Stimulated activated CD8-positive, alpha-beta memory T cell treated with anti-CD3 and anti-CD28 coated beads, Interleukin-15, amount 100 ng/mL, for 1 hour (primary cell): ENCODE data around the gene DPF3.

Source experiments
- DNase-seq: peaks from one replicate; pipeline ENCODE4 v3.0.0-alpha.2; 2020; ENCODE audit warnings: low read depth

The DPF3 gene

DNA sequence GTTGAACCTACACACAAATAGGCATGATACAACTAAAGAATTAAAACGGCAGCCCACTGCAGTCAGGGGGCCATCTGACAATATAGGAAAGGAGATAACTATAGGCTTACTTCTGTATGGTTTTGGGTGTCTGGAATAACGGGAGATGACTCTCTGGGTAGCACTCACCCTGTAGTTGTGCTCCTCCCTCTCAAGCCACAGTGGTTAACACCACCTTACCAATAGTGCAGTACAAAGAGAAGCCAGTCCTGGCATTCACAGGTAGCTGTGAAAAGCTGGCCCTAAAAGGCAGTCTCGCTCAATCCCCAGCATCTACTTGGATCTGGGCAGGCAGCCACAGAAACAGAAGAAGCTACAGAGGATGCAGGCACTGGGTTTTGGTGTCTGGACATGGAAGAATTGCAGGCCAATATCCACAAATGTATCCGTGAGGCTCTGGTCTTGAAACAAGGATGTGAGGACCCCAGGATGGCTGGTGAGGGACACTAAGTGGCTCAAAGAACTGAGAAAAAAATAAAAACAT lies 93.0 kb downstream of the DPF3 start:
- DNase-seq, result no peak

DNA sequence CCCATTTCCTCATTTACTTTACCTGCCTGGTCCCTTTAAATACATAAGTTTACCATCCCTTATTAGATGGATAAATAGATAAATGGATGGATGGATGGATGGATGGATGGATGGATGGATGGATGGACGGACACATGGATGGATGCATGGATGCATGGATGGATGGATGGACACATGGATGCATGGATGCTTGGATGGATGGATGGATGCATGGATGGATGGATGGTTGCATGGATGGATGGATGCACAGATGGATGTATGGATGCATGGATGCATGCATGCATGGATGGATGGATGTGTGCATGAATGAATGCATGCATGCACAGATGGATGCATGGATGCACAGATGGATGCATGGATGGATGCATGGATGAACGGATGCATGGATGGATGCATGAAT lies 93.6 kb downstream of the DPF3 start:
- no peak for DNase-seq

DNA sequence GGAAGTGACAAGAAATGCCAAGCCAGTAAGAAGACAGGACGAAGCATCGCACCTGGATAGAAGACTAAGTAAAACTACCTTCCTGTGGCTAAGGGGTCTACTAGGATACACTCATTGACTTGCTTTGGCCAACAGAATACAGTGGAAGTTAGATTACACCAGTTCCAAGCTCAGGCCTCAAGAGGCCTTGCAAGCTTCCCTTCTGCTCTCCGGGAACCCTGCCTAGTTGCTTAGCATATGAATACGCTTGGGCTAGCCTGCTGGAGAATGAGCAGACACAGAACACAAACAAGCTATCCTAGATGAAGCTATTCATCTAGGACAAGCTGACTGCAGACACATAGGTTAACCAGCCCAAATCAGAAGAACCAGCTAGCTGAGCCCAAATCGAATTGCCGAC lies 97.0 kb downstream of the DPF3 start:
- DNase-seq, result no peak

DNA sequence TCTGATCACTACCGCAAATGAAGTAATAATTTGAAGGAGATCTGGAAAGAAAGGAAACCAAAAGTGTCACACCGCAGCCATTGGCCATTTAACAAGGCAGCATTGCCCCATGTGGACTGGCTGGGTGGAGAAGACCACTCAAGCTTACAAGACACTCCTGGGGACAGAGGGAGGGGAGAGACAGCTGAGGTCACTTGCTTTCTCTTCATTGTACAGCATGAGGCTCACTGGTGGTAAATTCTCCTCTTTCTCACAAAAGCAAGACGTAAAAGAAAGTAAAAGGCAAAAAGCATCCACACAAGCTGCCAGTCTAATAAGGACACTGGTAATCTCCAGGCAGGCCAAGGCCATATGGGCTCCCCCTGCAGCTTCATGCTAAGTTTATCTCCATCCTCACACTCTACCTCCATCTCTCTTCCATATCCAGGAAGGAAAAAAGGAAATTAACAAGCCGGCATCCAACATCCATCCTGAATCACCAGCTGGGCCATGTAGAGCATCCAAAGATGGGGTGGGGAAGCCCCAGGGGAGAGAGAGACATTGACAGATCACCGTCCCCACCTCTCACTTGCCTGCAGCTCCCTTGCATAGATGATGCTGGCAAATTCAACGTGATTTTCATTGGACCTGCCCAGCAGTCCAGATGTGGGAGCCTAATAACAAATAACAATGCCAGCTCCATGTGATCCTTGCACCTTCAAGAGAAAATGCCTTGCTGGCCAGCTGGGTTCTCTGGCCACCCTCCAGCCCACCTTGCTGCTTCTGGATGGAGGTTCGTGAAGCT lies 100.6 kb downstream of the DPF3 start:
- no peak for DNase-seq

DNA sequence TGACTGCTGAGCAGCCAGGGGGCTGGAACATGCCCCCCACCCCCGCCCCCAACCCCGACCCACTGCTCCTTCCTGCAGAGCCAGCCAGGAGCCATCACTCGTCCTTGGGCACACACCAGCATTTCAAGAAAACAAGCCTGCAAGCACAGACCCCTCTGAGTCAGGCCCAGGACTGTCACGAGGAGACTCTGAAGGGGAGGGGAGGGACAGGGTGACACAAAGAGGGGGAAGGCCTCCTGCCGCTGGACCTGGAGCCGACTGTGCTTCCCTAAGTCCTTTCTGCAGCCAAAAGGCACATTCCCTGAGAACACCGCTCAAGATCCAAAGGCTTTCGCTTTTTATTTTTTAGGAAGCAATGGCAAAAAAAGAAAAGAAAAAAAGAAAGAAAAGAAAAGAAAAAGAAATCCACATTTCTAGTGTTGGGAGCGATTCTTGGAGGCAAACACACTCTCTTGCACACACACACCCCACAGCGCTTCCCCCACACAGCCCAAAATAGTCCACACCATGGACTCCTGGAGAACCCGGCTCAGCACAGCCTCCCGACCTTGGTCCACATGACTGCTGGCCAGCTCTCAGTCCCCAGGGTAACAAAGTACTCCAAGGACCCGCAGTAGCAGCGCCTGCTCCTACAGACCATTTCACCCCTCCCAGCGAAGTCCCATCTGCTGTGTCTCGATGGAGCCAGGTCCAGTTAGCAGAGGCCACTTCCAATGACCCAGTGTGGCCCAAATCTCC lies 101.7 kb downstream of the DPF3 start:
- no peak for DNase-seq

DNA sequence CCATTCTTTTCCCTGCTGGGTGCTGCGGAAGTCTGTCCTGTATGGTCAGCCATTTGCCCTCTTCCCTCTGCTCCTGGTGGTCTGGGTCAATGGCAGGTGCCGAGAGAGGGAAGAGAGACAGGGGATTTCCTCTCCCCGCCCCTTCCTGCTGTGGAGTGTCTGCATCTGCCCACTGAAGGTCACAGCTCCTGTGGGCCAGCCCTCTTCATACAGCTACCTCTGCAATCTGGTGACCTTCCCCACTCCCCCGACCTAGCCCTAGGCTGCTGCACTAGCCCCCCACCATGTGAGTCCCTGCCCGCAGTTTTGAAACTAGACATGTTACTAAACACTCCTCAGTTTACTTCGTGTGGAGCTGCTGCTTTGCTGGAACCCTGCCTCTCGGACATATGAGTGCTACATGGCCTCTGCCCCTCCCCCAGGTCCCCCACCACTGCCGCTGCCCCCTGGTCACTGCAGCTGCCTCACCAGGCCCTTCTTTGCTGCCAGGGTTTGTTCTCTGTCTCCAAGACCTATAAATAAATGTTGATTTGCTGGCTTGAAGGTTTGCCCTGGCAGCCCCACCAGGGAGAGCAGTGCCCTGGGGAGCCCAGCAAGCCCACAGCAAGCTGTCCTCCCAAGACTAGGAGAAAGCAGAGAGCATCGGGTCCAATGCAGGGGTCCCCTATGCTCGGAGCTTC lies 102.9 kb downstream of the DPF3 start:
- DNase-seq, result no peak

DNA sequence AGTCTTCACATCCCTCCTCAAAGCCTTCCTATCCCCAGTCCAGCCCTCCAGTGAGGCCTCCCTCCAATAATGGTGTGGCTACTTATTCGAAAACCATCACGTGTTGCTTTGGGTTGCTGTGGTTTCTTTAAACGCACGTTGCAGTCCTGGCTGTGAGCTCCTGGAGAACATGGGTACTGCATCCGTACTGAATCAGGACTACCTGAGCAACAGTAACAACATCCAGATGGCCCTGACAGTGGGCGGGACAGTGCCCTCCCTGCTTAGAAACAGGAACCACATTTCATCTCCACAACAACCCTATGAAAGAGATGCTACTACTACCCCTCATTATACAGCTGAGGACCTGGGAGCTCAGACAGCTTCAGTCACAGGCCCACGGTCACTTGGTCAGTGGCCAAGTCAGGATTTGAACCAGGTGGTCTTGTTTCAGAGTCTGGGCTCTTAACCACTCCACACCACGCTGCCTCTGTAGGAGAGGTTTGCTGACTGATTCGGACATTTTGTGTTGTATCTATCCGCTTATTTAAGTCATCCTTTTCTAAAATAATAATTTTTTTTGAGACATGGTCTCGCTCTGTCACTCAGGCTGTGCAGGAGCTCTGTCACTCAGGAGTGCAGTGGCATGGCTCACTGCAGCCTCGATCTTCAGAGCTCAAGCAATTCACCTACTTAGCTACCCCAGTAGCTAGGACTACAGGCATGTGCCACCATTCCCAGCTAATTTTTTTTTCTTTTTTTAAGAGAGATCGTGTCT lies 104.8 kb downstream of the DPF3 start:
- DNase-seq, result no peak

DNA sequence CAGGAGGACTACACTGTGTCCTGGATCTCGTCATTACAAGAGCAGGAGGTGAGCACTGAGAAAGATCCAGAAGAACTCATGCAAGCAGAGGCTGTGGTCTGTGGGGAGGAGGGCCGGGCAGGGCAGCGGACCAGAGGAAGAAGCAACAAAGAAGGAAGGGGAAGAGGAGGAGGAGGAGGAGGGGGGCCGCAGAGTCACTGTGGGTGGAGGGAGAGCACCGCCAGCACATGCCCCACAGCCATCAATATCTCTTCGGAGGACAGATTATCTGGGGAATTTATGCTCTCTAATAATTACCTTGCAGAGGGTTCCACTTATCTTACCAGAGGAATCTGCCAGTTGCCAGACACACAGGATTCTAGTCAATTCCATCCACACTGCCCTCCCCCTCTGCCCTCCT lies 105.6 kb downstream of the DPF3 start:
- no peak for DNase-seq

DNA sequence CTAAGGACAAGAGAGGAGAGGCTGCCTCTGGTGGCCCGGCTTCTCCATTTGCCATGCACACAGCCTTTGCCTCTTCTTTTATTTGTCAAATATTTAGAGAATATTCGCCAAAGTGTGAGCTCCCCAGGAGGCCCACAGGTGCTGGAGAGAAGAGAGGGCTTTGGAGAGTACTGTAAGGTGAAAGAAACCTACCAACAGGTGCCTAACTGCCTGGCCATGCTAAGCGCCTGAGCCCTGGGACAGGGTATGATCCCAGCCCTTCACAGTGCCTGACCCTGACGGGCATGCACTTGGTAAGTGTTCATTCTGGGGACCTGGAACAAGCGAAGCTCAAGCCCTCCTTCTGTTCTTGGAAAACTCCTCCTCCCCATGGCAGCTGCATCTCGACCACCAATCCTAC lies 106.1 kb downstream of the DPF3 start:
- no peak for DNase-seq

DNA sequence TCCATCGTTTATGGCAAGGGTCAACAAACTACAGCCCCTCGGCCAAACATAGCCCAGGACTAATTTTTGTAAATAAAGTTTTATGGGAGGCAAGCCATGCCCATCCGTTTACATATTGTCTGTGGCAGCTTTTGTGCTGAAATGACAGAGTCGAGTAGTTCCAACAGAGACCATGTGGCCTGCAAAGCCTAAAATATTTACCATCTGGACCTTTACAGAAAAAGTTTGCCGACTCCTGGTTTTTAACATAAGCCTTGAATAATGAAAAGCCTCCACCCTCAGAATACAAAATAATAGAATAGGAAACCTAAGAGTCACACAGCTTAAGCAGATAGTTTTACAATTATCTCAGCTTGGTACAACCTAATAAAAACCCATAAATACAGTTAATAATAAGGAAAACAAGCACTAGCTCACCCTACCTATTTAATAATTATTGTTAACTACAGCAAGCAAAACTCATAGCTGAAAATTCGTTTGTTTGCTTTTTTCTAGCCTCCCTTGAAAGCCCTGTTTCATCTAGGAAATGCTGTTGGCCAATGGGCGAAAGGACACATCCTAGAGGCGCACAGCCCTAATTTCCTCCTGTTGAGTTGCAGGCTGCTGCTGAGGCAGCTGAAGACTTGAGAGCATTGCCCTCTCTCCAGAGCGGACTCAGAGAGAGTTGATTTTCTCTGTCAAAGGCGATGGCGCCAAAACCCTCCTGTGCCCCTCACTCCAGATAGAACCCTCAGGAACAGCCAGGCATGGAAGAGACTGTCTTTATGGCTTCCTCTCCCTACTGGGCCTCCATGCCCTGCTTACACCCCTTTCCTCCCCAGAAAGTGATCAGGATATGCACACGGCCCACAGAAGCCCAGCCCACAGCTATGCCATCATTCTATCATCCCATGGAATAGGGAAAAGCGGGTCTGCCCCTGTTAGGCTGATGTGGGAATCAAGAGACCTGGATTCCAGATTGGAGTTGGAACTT lies 107.2 kb downstream of the DPF3 start:
- no peak for DNase-seq

DNA sequence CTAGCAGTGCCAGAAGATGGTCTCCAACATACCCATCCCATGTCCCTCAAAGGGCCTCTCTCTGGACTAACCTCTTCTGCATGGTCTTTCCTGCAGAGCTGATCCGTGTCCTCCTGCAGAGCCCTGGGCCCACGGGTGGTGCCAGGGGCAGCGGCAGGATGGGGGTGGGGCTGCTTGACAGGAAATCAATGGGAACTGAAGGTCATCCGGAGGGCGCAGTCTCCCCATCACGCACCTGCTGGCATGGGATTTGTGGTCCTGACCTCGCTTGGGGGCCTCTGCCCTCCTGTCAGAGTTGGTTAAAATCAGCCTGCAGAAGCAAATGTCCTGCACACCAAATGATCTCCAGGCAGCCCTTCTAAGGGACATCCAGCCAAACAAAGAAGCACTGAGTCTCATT lies 110.2 kb downstream of the DPF3 start:
- DNase-seq, result no peak

DNA sequence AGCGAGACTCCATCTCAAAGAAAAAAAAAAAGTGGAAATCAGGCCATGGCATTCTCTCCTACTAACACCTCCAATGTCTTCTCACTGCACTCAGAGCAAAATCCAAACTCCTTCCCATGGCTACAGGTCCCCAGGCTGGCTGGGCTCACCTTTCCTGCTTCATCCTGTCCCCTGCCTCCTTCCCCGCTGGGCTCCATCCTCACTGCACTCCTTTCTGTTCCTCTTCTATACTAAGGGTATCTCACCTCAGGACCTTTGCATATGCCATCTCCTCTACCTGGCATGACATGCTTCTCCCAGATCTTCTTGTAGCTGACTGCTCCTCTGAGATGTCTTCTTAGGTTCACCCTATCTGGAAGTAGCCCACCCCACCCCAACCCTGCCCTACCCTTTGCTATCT lies 111.1 kb downstream of the DPF3 start:
- DNase-seq, result no peak

DNA sequence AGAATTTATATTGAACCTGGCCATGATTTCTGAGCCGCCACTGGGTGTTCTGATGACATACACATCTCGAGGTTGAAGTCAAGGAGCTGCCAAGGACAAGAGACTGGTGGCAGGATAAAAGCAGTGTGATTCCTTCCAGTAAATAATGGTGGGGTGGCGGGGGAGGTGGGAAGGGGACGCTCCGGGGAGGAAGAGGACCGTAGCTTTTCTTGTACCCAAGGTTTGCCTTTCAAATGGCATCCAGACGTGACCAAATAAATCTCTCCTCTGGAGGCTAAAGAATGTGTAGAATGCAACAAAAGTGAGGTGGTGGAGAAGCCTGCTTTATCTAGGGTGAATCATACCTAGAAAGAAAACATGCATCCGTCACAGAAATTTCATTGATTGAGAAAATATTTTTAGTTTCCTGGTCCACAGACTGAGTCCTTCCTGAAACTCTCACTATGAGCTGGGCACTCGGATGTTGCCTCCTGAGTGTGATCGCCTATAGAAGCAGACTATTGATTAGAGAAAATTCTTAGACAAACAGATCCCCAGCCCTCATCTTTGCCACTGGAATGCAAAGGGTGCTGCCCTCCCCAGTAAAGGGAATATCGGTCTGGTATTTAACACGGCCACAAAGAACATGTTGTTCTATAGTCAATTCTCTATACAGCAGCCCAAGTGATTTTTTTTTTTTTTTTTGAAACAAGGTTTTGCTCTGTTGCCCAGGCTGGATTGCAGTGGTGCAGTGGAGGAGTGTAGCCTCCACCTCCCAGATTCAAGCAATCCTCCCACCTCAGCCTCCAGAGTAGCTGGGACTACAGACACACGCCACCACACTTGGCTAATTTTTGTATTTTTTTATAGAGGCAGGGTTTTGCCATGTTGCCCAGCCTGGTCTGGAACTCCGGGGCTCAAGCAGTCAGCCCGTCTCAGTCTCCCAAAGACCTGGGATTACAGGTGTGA lies 112.1 kb downstream of the DPF3 start:
- no peak for DNase-seq

DNA sequence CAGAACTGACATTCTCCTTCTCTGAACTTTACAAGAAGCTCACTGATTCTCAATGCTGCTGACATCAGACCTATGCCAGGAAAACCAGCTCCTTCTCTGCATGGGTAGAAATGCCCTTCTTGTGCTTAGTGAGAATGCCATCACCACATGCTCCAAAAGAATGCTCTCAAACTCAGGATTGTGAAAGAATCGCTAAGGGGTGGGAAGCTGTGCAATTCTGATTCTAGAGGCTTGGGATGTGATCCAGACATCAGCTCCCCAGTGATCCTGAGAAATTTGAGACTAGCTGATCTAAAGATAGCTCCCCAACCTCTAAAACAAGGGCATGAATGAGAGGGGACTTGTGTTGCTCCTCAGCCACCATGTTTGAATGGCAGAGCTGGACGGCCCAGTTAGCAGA lies 113.2 kb downstream of the DPF3 start:
- no peak for DNase-seq

DNA sequence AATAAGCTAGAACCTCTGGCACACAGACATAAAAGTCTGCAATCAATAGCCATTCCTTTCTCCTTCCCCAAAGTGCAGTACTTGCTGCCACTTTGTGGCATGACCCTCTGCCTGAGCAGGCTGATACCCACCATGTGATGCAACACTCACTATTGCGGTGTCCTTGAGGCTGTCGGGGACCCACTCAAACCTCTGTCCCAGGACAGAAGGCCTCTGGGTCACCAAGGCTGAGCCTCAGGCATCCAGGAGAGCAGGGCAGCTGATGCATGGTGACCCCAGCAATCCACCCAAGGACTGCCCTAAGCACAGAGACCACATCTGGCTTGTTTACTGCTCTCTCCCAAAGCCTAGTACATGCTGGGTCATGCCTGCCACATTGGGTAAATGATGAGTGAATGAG lies 114.2 kb downstream of the DPF3 start:
- no peak for DNase-seq

DNA sequence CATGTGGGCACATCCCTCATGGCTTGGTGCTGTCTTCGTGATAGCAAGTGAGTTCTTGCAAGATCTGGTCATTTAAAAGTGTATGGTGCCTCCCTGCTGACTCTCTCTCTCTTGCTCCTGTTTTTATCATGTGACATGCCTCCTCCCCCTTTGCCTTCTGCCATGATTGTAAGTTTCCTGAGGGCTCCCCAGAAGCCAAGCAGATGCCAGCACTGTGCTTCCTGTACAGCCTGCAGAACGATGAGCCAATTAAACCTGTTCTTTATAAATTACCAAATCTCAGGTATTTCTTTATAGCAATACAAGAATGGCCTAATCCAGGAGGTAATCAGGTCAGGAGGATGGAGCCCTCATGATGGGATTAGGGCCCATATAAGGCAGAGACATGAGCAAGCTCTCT lies 116.3 kb downstream of the DPF3 start:
- no peak for DNase-seq

DNA sequence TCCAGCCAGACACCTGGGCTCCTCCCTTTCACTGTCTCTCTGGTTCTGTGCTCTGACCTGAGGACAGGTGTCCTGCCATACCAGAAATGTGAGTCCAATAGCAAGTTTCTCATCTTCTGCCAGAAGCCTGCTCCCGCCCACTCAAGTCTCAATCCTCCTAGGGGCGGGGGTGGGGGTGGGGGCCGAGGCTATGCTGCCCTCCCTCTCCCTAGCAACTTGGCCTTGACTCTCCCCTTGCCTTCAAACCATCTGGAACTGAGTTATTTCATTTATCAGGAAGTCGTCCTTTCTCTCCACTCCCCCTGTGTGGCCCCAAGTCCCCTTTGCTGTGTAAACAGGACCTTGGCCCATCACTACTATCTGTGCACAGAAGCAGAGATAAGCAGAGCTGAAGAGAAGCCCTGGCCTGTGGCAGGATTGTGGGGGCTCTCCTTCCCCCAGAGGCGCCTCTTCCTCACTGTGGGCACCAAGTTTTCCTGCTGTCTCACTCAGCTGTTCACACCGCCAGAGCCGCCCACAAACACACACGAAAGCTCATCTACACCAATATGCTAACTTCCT lies 117.1 kb downstream of the DPF3 start:
- no peak for DNase-seq

DNA sequence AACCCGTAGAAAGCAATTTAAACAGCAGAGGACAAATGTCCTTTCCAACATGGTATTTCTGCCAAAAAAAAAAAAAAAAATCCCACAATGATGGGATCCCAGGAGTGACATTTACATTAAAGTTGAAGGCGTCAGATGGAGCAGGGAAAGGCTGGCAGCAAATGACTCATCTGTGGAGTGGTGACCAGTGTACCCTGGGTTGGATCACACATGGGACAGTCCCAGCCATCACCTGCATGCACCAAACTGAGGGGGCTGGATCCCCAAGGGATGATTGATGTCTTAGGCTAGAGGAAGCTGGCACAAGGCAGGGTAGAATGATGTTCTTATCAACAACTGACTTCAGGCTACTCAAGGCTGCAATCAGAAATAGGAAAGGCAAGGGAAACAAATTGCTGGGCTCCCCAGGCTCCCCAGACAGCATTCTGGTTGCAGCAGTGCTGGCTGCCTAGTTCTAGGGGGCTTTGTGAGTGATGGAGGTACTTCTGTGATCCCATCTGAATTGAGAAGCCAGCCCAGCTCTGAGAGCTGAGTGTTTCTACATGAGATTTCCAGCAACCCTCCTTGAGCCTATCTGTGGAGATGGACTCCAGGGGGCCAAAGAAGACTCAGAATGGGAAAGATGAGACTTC lies 117.9 kb downstream of the DPF3 start:
- DNase-seq, result no peak
